ENCODE results near the gene AGBL4.

- TF ChIP-seq CTCF (IDR thresholded peaks at IDR 0.05) (no peak), POLR2A (IDR thresholded peaks at IDR 0.05; ENCODE audit: low read depth) (no peak)
These were observed 1474.8 kb downstream of the AGBL4 start for GRCh38 chr1:48548985-48549384.
